AG09319 (cell line): Measurements from ENCODE around the gene EBI3.
"Not testable (repeated sequence)": the region's sequence is repeated elsewhere in the genome, so short reads cannot be mapped to it uniquely, and the experiment has no call there.

ENCODE experiments used
- DNase-seq: peaks from one replicate; pipeline ENCODE4 v3.0.0-alpha.2; 2010; ENCODE audit warnings: low read depth; ENCODE audit errors: extremely low read depth
- TF ChIP-seq, protein P1 (sequence below): IDR thresholded peaks from 2 replicates; pipeline ENCODE4 v1.5.1; 2011; ENCODE audit warnings: low read depth, mild to moderate bottlenecking, inconsistent platforms, low read length, moderate library complexity

EBI3 gene

GRCh38 chr19:4220188-4220587 lies 9.1 kb upstream of the EBI3 start:
- no peak for DNase-seq
- TF ChIP-seq, protein P1, sequence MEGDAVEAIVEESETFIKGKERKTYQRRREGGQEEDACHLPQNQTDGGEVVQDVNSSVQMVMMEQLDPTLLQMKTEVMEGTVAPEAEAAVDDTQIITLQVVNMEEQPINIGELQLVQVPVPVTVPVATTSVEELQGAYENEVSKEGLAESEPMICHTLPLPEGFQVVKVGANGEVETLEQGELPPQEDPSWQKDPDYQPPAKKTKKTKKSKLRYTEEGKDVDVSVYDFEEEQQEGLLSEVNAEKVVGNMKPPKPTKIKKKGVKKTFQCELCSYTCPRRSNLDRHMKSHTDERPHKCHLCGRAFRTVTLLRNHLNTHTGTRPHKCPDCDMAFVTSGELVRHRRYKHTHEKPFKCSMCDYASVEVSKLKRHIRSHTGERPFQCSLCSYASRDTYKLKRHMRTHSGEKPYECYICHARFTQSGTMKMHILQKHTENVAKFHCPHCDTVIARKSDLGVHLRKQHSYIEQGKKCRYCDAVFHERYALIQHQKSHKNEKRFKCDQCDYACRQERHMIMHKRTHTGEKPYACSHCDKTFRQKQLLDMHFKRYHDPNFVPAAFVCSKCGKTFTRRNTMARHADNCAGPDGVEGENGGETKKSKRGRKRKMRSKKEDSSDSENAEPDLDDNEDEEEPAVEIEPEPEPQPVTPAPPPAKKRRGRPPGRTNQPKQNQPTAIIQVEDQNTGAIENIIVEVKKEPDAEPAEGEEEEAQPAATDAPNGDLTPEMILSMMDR: no peak

DNA sequence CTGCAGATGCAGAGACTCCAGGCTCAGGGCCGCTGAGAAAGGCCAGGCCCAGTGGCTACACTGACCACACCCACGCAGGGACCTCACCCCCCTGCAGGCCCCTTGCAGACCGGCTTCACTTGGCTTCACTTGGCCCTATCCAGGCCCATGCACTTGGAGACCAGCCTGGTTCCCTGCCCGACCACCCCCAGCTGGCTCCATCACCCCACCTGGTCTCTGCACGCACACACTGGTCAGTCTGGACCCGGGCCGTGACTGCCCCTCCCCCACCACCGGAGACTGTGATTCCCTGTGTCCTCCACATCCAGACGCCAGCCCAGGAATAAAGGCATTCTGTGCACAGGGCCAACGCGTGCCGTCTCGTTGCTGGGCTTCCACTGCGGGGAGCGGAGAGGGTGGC lies 4.9 kb upstream of the EBI3 start:
- TF ChIP-seq, protein P1: no peak
- DNase-seq: no peak

GRCh38 chr19:4225885-4226284 lies 3.4 kb upstream of the EBI3 start:
- DNase-seq: no peak
- TF ChIP-seq, protein P1: no peak

GRCh38 chr19:4227771-4228170 lies 1.6 kb upstream of the EBI3 start:
- no peak for DNase-seq
- TF ChIP-seq, protein P1: no peak

GRCh38 chr19:4228765-4229178 lies 551 bp upstream of the EBI3 start:
- no peak for DNase-seq

GRCh38 chr19:4230237-4230636 lies 914 bp downstream of the EBI3 start:
- not testable (repeated sequence) for DNase-seq

More at GRCh38 chr19:4228765-4229178, 551 bp upstream of the EBI3 start:
- TF ChIP-seq, protein P1: no peak

DNA sequence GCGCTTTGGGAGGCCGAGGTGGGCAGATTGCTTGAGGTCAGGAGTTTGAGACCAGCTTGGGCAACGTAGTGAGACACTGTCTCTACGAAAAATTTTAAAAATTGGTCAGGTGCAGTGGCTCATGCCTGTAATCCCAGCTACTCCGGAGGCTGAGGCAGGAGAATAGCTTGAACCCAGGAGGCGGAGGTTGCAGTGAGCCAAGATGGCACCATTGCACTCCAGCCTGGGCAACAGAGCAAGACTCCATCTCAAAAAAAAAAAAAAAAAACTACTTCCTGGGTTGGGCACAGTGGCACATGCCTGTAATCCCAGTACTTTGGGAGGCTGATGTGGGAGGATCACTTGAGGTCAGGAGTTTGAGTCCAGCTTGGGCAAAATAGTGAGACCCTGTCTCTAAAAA lies 2.2 kb downstream of the EBI3 start:
- DNase-seq: not testable (repeated sequence)

GRCh38 chr19:4232139-4232538 lies 2.8 kb downstream of the EBI3 start:
- DNase-seq: not testable (repeated sequence)

GRCh38 chr19:4232614-4233281 lies 3.4 kb downstream of the EBI3 start:
- DNase-seq: no peak
- TF ChIP-seq, protein P1: no peak
